Fibroblast of skin of left biceps (primary cell): Measurements from ENCODE around the gene RASA4B.
"Not testable (repeated sequence)": the region's sequence is repeated elsewhere in the genome, so short reads cannot be mapped to it uniquely, and the experiment has no call there.

Source experiments
- DNase-seq, 2 experiments: peaks; one replicate each; pipeline ENCODE4 v3.0.0-alpha.2; 2013; ENCODE audit warnings: low read depth in 2 of 2

RASA4B gene

GRCh38 chr7:102511860-102512522 lies 5.6 kb downstream of the RASA4B start:
- DNase-seq, result not testable (repeated sequence)

- not testable (repeated sequence) for DNase-seq
These were observed 7.0 kb downstream of the RASA4B start for GRCh38 chr7:102510575-102510974.

- DNase-seq, result not testable (repeated sequence)
These were observed 10.0 kb downstream of the RASA4B start for GRCh38 chr7:102507410-102508088.

GRCh38 chr7:102505298-102506185 lies 12.0 kb downstream of the RASA4B start:
- not testable (repeated sequence) for DNase-seq

GRCh38 chr7:102503141-102503540 lies 14.4 kb downstream of the RASA4B start:
- DNase-seq, result not testable (repeated sequence)

- not testable (repeated sequence) for DNase-seq
These were observed 19.3 kb downstream of the RASA4B start for GRCh38 chr7:102498321-102498720.

- not testable (repeated sequence) for DNase-seq
These were observed 20.3 kb downstream of the RASA4B start for GRCh38 chr7:102497308-102497707.

- DNase-seq, result not testable (repeated sequence)
These were observed 20.7 kb downstream of the RASA4B start for GRCh38 chr7:102496861-102497260.

- not testable (repeated sequence) for DNase-seq
These were observed 23.0 kb downstream of the RASA4B start for GRCh38 chr7:102494473-102495149.

GRCh38 chr7:102494026-102494425 lies 23.6 kb downstream of the RASA4B start:
- DNase-seq, result not testable (repeated sequence)

GRCh38 chr7:102493220-102493935 lies 24.2 kb downstream of the RASA4B start:
- DNase-seq, result not testable (repeated sequence)

GRCh38 chr7:102490529-102491075 lies 27.0 kb downstream of the RASA4B start:
- DNase-seq, result not testable (repeated sequence)

- DNase-seq, result not testable (repeated sequence)
These were observed 33.3 kb downstream of the RASA4B start for GRCh38 chr7:102484317-102484716.

GRCh38 chr7:102481962-102482361 lies 35.6 kb downstream of the RASA4B start:
- not testable (repeated sequence) for DNase-seq

GRCh38 chr7:102479982-102480637 lies 37.5 kb downstream of the RASA4B start:
- DNase-seq, result not testable (repeated sequence)

- DNase-seq, result not testable (repeated sequence)
These were observed 38.4 kb downstream of the RASA4B start for GRCh38 chr7:102479209-102479584.

- DNase-seq, result peak; percentile 35 to 48
These were observed 39.0 kb downstream of the RASA4B start, which contains the start of gene POLR2J for GRCh38 chr7:102478314-102479208. Gene POLR2J, minus strand, starts transcription at chr7:102478922. Its CDS starts 62 bp downstream, at chr7:102478860.

GRCh38 chr7:102474736-102475435 lies 42.7 kb downstream of the RASA4B start:
- not testable (repeated sequence) for DNase-seq
